Central memory CD8-positive, alpha-beta T cell (primary cell): ENCODE measurements around the gene KIF3C.

Experiments
- ATAC-seq: fragments of 150-1000 bp; cut with Tn5 transposase; replicated peaks from 2 replicates; pipeline ENCODE4 v1.10.0; 2022; ENCODE audit warnings: mild to moderate bottlenecking, moderate FRiP score, moderate number of reproducible peaks; ENCODE audit not compliant: poor library complexity, severe bottlenecking; ENCODE audit errors: extremely low read depth
- DNase-seq, 2 donors: peaks; one replicate each; pipeline ENCODE4 v3.0.0; 2021; ENCODE audit warnings: low spot score in 2 of 2
- H3K27ac Mint-ChIP-seq: one replicate; pipeline ENCODE4 v1.8.0; 2022; ENCODE audit warnings: low read depth, mild to moderate bottlenecking, moderate library complexity, mixed read lengths
- H3K27me3 Mint-ChIP-seq: one replicate; pipeline ENCODE4 v1.8.0; 2022; ENCODE audit warnings: mixed read lengths
- H3K36me3 Mint-ChIP-seq: one replicate; pipeline ENCODE4 v1.8.0; 2022; ENCODE audit warnings: mild to moderate bottlenecking, moderate library complexity, mixed read lengths; ENCODE audit not compliant: insufficient read depth
- H3K4me1 Mint-ChIP-seq: one replicate; pipeline ENCODE4 v1.8.0; 2022; ENCODE audit warnings: mixed read lengths
- H3K4me3 Mint-ChIP-seq: one replicate; pipeline ENCODE4 v1.8.0; 2022; ENCODE audit warnings: mild to moderate bottlenecking, moderate library complexity, mixed read lengths
- H3K9me3 Mint-ChIP-seq: one replicate; pipeline ENCODE4 v1.8.0; 2022; ENCODE audit warnings: mixed read lengths

The KIF3C gene

DNA sequence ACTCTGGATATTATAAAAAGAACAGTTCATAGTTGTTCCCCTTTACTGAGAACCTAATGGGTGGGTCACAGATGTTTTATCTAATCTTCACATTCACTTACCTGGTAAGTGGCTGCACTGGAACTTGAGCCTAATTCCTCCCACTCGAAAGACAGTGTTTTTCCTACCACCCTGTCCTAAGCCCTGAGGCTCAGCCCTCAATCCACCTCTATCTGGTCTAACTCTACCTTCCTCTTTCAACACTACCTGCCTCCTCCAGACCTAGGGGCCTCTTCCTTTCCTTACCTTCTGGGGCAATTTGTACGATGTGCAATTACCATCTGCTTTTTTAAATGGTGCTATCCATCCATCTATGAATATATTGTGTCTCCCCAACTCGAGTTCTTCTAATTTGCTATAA lies 9.7 kb upstream of the KIF3C start:
- Mint-ChIP-seq H3K27ac (peak overlapping the region; percentile 54), H3K27me3 (no peaks in the 10 kb centered on the region), H3K4me1 (peaks cover 5% of the 10 kb centered on the region), H3K9me3 (no peaks in the 10 kb centered on the region), H3K36me3 (peaks cover 5% of the 10 kb centered on the region), H3K4me3 (no peak overlapping the region)
- DNase-seq (no peak), ATAC-seq (no peak)

DNA sequence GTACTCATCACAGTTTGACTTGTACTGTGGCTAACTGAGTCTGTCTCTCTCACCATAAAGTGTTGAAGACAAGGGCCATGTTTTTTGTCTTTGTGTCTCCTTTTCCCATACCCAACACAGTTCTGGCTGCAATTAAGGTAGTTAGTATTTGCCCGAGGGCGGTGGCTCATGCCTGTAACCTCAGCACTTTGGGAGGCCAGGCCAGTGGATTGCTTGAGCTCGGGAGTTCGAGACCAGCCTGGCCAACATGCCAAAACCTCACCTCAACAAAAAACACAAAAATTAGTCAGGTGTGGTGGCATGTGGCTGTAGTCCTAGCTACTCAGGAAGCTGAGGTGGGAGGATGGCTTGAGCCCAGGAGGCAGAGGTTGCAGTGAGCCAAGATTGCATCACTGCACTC lies 6.9 kb upstream of the KIF3C start:
- DNase-seq (no peak), ATAC-seq (no peak)
- Mint-ChIP-seq H3K27me3 (no peaks in the 10 kb centered on the region), H3K4me1 (peaks cover 5% of the 10 kb centered on the region), H3K36me3 (peaks cover 5% of the 10 kb centered on the region), H3K9me3 (no peaks in the 10 kb centered on the region), H3K4me3 (no peak overlapping the region), H3K27ac (no peak overlapping the region)

DNA sequence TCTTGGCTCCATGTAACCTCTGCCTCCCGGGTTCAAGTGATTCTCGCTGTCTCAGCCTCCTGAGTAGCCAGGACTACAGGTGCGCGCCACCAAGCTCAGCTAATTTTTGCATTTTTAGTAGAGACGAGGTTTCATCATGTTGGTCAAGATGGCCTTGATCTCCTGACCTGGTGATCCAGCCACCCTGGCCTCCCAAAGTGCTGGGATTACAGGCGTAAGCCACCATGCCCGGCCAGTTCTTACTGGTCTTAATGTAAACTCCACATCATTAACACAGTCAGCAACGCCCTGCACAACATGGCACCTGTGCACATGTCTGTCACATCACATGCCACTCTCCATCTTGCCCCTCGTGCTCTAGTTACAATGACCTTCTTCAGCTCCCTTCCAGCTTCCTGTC lies 5.8 kb upstream of the KIF3C start:
- ATAC-seq (no peak), DNase-seq (no peak)
- peaks cover 4% of the 10 kb centered on the region for H3K36me3 Mint-ChIP-seq
- peaks cover 8% of the 10 kb centered on the region for H3K4me1 Mint-ChIP-seq
- H3K27me3 Mint-ChIP-seq = no peaks in the 10 kb centered on the region
- H3K9me3 Mint-ChIP-seq = no peaks in the 10 kb centered on the region
- H3K27ac Mint-ChIP-seq = no peak overlapping the region
- H3K4me3 Mint-ChIP-seq = no peak overlapping the region

DNA sequence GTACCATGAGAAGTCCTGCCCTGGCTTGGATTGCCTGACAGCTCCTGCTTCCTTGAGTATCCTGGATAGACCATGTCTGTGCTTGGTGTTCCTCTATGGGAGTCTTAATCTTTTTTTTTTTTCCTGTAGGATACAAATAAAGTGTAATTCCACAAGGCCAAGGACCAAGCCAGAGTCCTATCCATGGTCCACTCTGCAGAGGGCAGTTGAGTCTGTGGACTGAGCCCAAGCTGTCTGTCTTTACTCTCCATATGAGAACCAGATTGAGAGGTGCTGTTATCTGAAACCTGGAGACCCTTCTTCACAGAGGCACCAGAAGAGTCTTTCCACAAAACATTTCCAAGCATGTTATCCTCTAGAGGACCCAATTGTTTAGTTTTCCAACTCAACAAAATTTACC lies 1.4 kb upstream of the KIF3C start:
- Mint-ChIP-seq H3K4me3 (peak overlapping the region; percentile 84), H3K27ac (peak overlapping the region; percentile 84), H3K27me3 (no peaks in the 10 kb centered on the region), H3K4me1 (peaks cover 27% of the 10 kb centered on the region), H3K9me3 (no peaks in the 10 kb centered on the region), H3K36me3 (no peaks in the 10 kb centered on the region)
- ATAC-seq = no peak
- DNase-seq = no peak

DNA sequence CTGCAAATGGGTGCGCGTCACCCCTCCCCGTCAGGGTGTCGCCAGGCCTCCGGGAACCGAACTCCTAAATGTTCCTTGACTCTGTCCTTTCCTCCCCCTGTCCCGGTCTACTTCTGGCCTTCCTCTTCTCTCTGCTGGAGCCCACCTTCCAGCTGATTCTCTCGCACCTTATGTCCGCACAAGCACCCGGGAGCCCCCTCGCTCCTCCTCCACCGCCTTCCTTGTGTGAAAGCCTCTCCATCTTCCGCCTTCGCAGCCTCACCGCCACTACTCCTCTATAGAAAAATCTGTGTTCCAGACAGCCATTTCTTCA lies 627 bp upstream of the KIF3C start:
- peak overlapping the region; percentile 84 for H3K27ac Mint-ChIP-seq
- no peaks in the 10 kb centered on the region for H3K27me3 Mint-ChIP-seq
- ATAC-seq = no peak
- peaks cover 33% of the 10 kb centered on the region for H3K4me1 Mint-ChIP-seq
- no peaks in the 10 kb centered on the region for H3K9me3 Mint-ChIP-seq
- H3K4me3 Mint-ChIP-seq = peak overlapping the region; percentile 84
- no peaks in the 10 kb centered on the region for H3K36me3 Mint-ChIP-seq
- DNase-seq = no peak

DNA sequence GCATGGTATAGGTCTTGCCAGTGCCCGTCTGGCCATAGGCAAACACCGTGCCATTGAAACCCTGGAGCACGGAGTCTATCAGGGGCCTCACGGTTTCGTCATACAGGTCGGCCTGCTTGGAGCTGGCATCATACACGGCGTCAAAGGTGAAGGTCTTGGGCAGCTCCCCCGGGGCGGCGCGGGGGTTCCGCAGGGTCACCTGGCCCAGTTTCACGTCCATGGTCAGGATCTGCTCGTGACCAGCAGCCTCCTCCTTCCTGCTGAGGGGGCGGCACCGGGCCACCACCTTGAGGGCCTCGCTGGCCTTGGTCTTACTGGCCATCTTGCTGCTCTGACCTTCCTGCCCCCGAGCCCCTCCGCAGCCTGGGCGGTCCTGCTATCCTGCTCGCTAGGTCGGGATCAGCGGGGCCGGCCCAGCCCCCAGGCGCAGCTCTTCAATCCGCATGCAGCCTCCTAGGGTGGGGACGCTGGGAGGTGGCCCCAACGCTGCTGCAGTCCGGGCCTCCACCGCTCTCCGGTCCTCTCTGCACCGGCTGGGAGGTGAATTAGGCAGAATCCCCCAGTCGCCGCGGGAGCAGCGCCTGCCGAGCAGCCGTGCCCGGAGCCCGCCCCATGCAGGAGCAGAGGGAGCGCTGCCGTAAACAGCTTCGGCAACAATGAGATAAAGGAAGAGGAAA lies 563 bp downstream of the KIF3C start:
- peak; percentile 46 for ATAC-seq
- peak in 1 of 2 donors; percentile 19 for DNase-seq
- Mint-ChIP-seq H3K9me3 (no peaks in the 10 kb centered on the region), H3K4me3 (peak overlapping the region; percentile 84), H3K4me1 (peaks cover 45% of the 10 kb centered on the region), H3K27me3 (no peaks in the 10 kb centered on the region), H3K36me3 (no peaks in the 10 kb centered on the region), H3K27ac (no peak overlapping the region)

DNA sequence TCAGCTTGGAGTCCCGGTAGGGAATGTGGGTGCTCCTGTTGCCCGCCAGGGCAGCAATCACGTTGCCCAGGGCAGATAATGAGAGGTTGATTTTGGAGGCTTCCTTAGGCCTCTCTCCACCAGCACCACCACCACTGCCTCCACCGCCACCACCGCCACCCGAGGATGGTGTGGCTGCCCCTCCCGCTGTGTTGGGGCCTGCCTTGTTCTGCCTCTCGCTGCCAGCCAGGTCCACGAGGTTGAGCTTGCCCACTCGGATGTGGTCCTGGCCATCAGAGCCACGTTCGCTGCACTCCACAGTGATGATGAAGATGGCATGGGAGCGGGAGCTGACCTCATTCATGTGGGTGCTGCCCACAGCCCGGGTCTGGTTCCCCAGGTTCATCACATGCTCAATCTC lies 1.3 kb downstream of the KIF3C start:
- ATAC-seq (no peak), DNase-seq (no peak)
- no peaks in the 10 kb centered on the region for H3K27me3 Mint-ChIP-seq
- no peaks in the 10 kb centered on the region for H3K9me3 Mint-ChIP-seq
- H3K36me3 Mint-ChIP-seq = no peaks in the 10 kb centered on the region
- peaks cover 45% of the 10 kb centered on the region for H3K4me1 Mint-ChIP-seq
- no peak overlapping the region for H3K27ac Mint-ChIP-seq
- peak overlapping the region; percentile 84 for H3K4me3 Mint-ChIP-seq

DNA sequence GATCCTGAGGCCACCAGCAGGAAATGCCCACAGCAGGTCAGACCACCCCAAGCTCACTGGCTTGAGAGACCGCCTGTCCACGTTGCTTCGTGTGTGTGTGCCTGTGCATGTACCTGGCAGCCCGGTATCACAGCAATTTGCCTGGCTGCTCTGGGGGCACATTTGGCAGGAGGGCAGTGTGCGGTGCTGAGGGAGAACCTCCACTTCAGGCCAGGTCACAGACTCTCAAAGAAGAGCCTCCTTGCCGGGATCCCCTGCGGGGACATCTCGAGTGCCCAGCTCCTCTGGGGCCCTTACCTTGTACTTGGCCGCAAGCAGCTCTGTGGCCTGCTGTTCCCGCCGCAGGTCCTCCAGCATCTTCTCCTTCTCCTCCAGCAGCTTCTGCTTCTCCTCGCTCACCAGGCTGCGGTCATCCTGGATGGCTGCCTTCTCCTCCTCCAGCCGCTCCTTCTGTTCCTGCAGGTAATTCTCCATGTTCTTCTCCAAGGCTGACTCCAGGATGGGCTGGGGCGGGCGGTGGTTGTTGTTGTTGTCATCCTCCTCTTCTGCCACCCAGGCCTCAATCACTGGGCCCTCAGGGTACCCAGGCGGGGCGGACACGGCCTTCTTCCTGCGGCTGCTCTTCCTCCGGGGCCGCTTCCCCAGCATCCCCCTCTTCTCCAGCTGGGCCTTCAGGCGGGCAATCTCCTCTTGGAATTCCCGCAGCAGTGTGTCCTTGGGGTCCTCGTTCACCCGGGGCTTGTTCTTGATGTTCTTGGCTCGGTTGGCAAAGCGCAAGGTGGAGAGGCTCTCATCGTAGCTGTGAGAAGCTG lies 2.0 kb downstream of the KIF3C start:
- Mint-ChIP-seq H3K9me3 (no peaks in the 10 kb centered on the region), H3K27me3 (no peaks in the 10 kb centered on the region), H3K36me3 (peaks cover 1% of the 10 kb centered on the region), H3K27ac (no peak overlapping the region), H3K4me1 (peaks cover 45% of the 10 kb centered on the region), H3K4me3 (peak overlapping the region; percentile 84)
- DNase-seq = no peak
- ATAC-seq = no peak

DNA sequence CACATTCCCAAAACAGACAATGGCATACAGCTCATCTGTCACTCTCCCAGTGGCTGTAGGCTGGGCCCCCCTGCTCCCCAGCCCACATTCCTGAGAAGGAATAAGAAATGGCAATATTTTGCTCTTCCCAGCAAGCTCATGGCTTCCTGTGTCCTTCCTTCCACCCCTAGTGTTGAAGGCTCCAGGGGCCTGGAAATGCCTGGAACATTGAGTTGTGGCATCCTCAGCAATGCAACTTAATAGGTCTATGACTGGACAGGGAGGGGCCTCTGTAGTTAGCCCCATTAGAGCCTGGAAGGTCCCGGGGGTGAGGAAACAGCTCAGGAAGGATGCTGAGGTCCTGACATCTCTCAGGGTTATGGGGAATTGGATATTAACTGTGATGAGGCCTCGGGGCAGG lies 3.3 kb downstream of the KIF3C start:
- no peak for ATAC-seq
- H3K27me3 Mint-ChIP-seq = no peaks in the 10 kb centered on the region
- H3K27ac Mint-ChIP-seq = no peak overlapping the region
- no peak for DNase-seq
- peaks cover 1% of the 10 kb centered on the region for H3K36me3 Mint-ChIP-seq
- H3K4me1 Mint-ChIP-seq = peaks cover 45% of the 10 kb centered on the region
- H3K4me3 Mint-ChIP-seq = no peak overlapping the region
- no peaks in the 10 kb centered on the region for H3K9me3 Mint-ChIP-seq

DNA sequence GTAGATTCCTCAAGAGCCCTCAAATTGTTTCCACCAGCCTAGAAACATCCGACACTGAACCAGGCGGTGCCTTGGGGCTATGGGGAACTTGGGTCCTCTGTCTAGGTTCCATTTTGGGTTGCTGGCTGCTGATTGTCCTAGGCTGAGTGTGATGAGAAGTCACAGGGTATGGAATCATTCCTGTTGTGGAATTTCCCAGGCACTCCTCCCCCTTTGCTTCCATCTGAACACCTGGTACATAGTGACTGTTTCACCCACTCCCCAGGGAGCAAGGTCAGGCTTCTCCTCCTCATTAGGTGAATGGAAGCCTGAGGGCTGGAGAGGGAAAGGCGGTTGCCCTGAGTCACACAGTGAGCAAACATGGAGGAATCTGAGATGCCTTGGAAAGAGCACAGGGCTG lies 4.5 kb downstream of the KIF3C start:
- H3K27me3 Mint-ChIP-seq = no peaks in the 10 kb centered on the region
- no peak for DNase-seq
- H3K36me3 Mint-ChIP-seq = peaks cover 1% of the 10 kb centered on the region
- no peak for ATAC-seq
- H3K27ac Mint-ChIP-seq = no peak overlapping the region
- no peaks in the 10 kb centered on the region for H3K9me3 Mint-ChIP-seq
- H3K4me3 Mint-ChIP-seq = no peak overlapping the region
- peaks cover 39% of the 10 kb centered on the region for H3K4me1 Mint-ChIP-seq

DNA sequence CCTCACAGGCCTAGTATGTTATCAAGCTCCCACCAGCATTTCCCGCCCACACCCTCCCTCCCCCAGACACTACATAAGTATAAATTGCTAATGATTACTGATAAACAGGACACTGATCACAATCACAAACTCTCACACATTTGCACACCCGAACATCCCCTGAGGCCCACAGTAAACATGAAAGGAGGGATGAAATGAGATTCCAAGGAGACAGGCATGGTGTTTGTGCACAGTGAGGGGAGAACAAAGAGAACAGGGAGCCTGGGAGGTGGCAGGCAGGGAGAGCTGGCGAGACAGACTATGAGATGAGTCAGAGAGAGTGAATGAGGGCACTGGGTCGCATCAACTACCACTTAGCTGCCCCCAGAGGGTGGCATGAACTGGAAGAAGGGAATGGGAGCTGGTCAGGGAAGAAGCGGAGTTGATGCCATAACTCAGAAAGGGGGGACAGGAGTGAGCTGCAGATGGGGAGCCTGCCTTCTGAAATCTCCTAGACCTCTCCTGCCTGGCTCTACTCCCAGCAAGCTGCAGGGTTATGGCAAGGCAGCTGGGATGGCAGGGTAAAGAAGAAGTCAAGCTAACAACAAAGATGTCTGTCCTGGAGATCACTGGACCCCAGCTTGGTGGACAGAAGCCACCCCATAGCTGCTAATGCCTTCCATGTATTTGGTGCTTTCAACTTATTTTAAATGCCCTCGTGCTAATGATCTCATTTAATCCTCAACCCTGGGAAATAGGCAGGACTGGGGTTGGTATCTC lies 5.1 kb downstream of the KIF3C start:
- Mint-ChIP-seq H3K27me3 (no peaks in the 10 kb centered on the region), H3K4me1 (peaks cover 39% of the 10 kb centered on the region), H3K27ac (no peak overlapping the region), H3K9me3 (no peaks in the 10 kb centered on the region), H3K4me3 (no peak overlapping the region), H3K36me3 (peaks cover 1% of the 10 kb centered on the region)
- DNase-seq = no peak
- ATAC-seq = no peak

DNA sequence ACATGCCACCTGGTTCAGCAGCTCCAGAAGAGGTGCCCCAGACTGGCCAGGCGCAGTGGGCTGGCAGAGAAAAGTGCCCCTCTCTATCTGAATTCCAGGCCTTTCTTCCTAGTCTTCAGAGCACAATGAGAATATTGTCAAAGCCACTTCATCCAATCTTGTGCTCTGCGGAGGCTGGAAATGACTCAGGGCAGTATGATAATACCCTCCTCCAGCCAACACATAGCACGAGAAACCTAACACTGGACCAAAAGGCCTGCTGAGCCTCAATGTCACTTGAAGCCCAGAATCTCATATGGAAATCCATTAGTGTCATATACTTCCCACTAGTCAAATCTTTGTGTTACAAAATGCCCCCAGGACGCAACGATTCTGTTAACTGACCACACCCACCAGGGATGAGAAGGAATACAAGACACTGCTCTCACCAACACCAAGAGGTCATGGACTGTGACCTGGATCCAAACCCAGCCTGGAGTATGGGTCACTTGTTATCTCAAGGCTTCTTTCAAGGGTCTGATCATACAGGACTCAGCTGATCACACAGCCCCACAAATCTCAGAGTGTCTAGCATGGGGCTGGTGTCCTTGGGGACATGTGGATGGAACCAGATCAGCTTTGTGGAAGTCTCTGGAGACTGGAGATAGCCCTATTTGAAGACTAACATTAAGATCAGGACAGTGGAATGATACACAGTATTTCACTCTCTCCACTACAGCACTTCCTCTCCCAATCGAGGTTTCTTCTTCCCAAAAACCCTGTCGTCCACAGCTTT lies 10.1 kb downstream of the KIF3C start:
- Mint-ChIP-seq H3K9me3 (no peaks in the 10 kb centered on the region), H3K27ac (peak overlapping the region; percentile 4), H3K36me3 (peaks cover 2% of the 10 kb centered on the region), H3K4me3 (no peak overlapping the region), H3K4me1 (peaks cover 5% of the 10 kb centered on the region), H3K27me3 (no peaks in the 10 kb centered on the region)
- DNase-seq = no peak
- no peak for ATAC-seq
